ENCODE data around the gene LRRC4.

- TF ChIP-seq, protein P1, sequence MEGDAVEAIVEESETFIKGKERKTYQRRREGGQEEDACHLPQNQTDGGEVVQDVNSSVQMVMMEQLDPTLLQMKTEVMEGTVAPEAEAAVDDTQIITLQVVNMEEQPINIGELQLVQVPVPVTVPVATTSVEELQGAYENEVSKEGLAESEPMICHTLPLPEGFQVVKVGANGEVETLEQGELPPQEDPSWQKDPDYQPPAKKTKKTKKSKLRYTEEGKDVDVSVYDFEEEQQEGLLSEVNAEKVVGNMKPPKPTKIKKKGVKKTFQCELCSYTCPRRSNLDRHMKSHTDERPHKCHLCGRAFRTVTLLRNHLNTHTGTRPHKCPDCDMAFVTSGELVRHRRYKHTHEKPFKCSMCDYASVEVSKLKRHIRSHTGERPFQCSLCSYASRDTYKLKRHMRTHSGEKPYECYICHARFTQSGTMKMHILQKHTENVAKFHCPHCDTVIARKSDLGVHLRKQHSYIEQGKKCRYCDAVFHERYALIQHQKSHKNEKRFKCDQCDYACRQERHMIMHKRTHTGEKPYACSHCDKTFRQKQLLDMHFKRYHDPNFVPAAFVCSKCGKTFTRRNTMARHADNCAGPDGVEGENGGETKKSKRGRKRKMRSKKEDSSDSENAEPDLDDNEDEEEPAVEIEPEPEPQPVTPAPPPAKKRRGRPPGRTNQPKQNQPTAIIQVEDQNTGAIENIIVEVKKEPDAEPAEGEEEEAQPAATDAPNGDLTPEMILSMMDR (IDR thresholded peaks at IDR 0.05; ENCODE audit: low read length), result no peak
- TF ChIP-seq EZH2phosphoT487 (IDR thresholded peaks at IDR 0.05; ENCODE audit: low read length), result no peak
Measured at GRCh38 chr7:128052404-128052803, 21.2 kb upstream of the LRRC4 start.

All from MM.1S (cell line).